MCF 10A (cell line): ENCODE results near the gene TIMM22. TPM values are rescaled to one million over a fixed set of nuclear protein-coding genes. Genes with fewer than 3 reads are reported as not detected.
"Not testable (repeated sequence)": the region's sequence is repeated elsewhere in the genome, so short reads cannot be mapped to it uniquely, and the experiment has no call there.

Source experiments
- BruUV-seq: library from RNA; stranded (reverse); fragments of 400-500 nt; replicated peaks from 2 replicates; lab custom pipeline; 2021; lab: Mats Ljungman, UMichigan
- CTCF ChIA-PET: fragments of 300-600 bp; sonication (Branson Sonifier 250); formaldehyde crosslinking; extraction: SDS; loops from one replicate; lab custom pipeline; 2021; ENCODE audit warnings: antibody characterized with exemption, inconsistent platforms; lab: Yijun Ruan, JAX
- POLR2A ChIA-PET: fragments of 300-600, 350-650 bp; sonication (Branson Sonifier 250); formaldehyde crosslinking; extraction: SDS; loops from one replicate; lab custom pipeline; 2020; ENCODE audit warnings: antibody characterized with exemption, inconsistent platforms; lab: Yijun Ruan, JAX
- DNase-seq: peaks from one replicate; pipeline ENCODE4 v3.0.0-alpha.2; 2018; ENCODE audit not compliant: unreplicated experiment
- H3K27ac Mint-ChIP-seq: one replicate; pipeline ENCODE4 v1.8.0; 2022; ENCODE audit warnings: mild to moderate bottlenecking, low read depth, mixed read lengths; ENCODE audit not compliant: unreplicated experiment
- H3K27me3 Mint-ChIP-seq: one replicate; pipeline ENCODE4 v1.8.0; 2022; ENCODE audit warnings: mixed read lengths; ENCODE audit not compliant: insufficient read depth, unreplicated experiment
- H3K36me3 Mint-ChIP-seq: one replicate; pipeline ENCODE4 v1.8.0; 2022; ENCODE audit warnings: mild to moderate bottlenecking, moderate library complexity, mixed read lengths; ENCODE audit not compliant: insufficient read depth, unreplicated experiment
- H3K4me1 Mint-ChIP-seq: one replicate; pipeline ENCODE4 v1.8.0; 2022; ENCODE audit warnings: mixed read lengths; ENCODE audit not compliant: insufficient read depth, unreplicated experiment
- H3K4me3 Mint-ChIP-seq: one replicate; pipeline ENCODE4 v1.8.0; 2022; ENCODE audit warnings: mild to moderate bottlenecking, moderate library complexity, mixed read lengths; ENCODE audit not compliant: unreplicated experiment
- H3K9me3 Mint-ChIP-seq: one replicate; pipeline ENCODE4 v1.8.0; 2022; ENCODE audit warnings: mixed read lengths; ENCODE audit not compliant: unreplicated experiment
- intact Hi-C: fragments of 100-400 bp; cut with micrococcal nuclease; formaldehyde crosslinking; loops from 2 replicates; pipeline ENCODE4 v1.14.1; 2022
- total RNA-seq: library from RNA; stranded (reverse); gene quantifications from 2 replicates; pipeline ENCODE4 v1.2.3, GENCODE V29; 2022
- TF ChIP-seq, protein P1 (sequence below): fragments of 200-600 bp; IDR thresholded peaks from one replicate; pipeline ENCODE4 v1.8.0; 2022; ENCODE audit warnings: antibody characterized with exemption, mild to moderate bottlenecking; ENCODE audit not compliant: unreplicated experiment

TIMM22 gene
- total RNA-seq, 1 experiment from 2014 or later: 16.6 TPM

DNA sequence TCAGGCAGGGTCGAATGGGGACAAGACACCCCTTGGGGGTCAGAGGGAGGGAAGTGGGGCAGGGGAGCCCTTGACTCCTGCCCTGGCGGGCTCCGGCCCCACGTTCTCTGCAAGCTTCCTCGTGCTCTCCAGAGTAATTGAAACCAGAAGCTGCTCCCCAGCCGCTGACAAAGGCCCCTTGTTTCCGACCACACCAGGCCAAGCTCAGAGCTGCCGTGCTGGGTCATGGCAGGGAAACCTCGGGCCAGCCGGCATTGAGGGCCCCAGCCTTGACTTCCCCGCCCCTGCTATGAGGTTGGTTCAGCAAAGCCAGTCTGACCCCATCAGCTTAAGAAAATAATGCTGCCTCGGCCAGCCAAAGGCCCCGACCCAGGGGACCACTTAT, 43.3 kb downstream of the TIMM22 start:
- Mint-ChIP-seq H3K4me1 (no peaks in the 10 kb centered on the region), H3K27ac (no peak overlapping the region), H3K4me3 (no peak overlapping the region), H3K27me3 (no peaks in the 10 kb centered on the region), H3K9me3 (peaks cover 6% of the 10 kb centered on the region), H3K36me3 (peaks cover 10% of the 10 kb centered on the region)
- TF ChIP-seq, protein P1, sequence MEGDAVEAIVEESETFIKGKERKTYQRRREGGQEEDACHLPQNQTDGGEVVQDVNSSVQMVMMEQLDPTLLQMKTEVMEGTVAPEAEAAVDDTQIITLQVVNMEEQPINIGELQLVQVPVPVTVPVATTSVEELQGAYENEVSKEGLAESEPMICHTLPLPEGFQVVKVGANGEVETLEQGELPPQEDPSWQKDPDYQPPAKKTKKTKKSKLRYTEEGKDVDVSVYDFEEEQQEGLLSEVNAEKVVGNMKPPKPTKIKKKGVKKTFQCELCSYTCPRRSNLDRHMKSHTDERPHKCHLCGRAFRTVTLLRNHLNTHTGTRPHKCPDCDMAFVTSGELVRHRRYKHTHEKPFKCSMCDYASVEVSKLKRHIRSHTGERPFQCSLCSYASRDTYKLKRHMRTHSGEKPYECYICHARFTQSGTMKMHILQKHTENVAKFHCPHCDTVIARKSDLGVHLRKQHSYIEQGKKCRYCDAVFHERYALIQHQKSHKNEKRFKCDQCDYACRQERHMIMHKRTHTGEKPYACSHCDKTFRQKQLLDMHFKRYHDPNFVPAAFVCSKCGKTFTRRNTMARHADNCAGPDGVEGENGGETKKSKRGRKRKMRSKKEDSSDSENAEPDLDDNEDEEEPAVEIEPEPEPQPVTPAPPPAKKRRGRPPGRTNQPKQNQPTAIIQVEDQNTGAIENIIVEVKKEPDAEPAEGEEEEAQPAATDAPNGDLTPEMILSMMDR: no peak
- ChIA-PET POLR2A (no interaction called here), CTCF (interaction anchor here (0.7 kb wide), 1 partner anchor 59 kb away, joined by 3 read pairs; no protein-coding TSS in a partner anchor)
- no peak for DNase-seq
- intact Hi-C loops: no loop called here
- BruUV-seq: no TSS peak

DNA sequence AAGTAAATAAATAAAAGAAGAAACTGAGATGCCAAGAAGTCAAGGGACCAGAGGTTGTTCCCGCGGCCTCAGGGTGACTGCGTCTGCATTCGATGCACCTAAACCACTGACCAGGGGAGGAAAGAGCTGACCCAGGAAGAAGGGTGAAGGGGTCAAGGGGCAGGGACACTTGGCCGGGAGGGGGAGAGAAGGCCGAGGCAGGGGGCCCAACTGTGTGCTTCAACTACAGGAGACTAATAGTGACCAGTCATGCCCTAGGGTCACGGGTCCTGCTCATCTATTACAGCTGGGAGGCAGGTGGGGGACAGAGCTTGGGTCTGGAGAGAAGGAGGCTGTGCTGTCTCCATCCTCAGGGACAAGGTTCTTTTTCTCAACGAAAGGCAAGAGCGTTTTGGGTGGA, 44.8 kb downstream of the TIMM22 start:
- H3K9me3 Mint-ChIP-seq: peaks cover 6% of the 10 kb centered on the region
- TF ChIP-seq, protein P1: no peak
- no TSS peak for BruUV-seq
- no peak overlapping the region for H3K27ac Mint-ChIP-seq
- ChIA-PET POLR2A (no interaction called here), CTCF (interaction anchor here (4.1 kb wide), 1 partner anchor 14 kb away, joined by 28 read pairs; no protein-coding TSS in a partner anchor)
- intact Hi-C loops: no loop called here
- peaks cover 10% of the 10 kb centered on the region for H3K36me3 Mint-ChIP-seq
- no peaks in the 10 kb centered on the region for H3K27me3 Mint-ChIP-seq
- no peak overlapping the region for H3K4me3 Mint-ChIP-seq
- no peak for DNase-seq
- no peaks in the 10 kb centered on the region for H3K4me1 Mint-ChIP-seq

DNA sequence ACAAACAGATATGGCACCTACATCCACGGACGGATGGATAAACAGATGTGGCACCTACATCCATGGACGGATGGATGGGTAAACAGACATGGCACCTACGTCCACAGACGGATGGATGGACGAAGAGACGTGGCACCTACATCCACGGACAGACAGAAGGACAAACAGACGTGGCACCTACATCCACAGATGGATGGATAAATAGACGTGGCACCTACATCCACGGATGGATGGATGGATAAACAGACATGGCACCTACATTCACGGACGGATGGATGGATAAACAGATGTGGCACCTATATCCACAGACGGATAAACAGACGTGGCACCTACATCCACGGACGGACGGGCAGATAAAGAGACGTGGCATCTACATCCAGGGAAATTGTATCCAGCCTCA, 45.6 kb downstream of the TIMM22 start:
- H3K9me3 Mint-ChIP-seq: peaks cover 6% of the 10 kb centered on the region
- no peak overlapping the region for H3K27ac Mint-ChIP-seq
- TF ChIP-seq, protein P1: no peak
- no peaks in the 10 kb centered on the region for H3K4me1 Mint-ChIP-seq
- intact Hi-C loops: no loop called here
- CTCF ChIA-PET: interaction anchor here (4.1 kb wide), 1 partner anchor 14 kb away, joined by 28 read pairs; no protein-coding TSS in a partner anchor
- no peak overlapping the region for H3K4me3 Mint-ChIP-seq
- H3K36me3 Mint-ChIP-seq: peaks cover 15% of the 10 kb centered on the region
- POLR2A ChIA-PET: no interaction called here
- DNase-seq: no peak
- BruUV-seq: no TSS peak
- no peaks in the 10 kb centered on the region for H3K27me3 Mint-ChIP-seq

DNA sequence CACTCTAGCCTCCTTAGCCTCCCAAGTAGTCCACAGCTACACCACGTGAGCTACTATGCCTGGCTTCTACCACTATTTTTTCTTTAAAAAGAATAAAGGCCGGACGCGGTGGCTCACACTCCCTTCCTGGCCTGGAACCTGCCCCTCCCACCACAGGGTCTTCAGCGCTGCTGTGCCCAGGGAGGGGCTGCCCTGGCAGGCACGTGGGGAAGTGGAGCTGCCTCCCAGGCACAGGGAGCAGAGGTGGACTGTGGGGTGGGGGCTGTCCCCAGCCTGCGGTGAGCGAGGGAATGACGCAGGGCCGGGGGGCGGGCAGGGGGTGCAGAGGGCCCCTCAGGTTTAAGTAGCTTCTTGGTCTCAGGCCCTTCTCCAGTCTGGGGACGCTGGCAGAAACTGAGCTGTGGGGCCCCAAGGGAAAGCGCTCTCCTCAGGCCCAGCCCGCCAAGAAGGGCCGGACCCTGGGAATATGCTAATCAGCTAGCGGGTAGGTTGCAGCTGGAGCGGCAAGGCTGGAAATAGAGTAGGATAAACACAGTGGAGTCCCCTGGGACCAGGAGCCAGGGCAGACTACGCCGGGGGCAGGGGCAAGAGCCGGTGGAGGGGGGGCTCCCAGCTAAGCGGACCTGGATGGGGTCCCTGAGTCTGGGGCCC, 46.8 kb downstream of the TIMM22 start:
- POLR2A ChIA-PET: interaction anchor here (0.6 to 0.7 kb wide), 2 partner anchors 61 to 473 kb away, joined by 3 read pairs; partner anchors contain the start of gene INPP5K
- DNase-seq: no peak
- TF ChIP-seq, protein P1: no peak
- no peak overlapping the region for H3K4me3 Mint-ChIP-seq
- H3K36me3 Mint-ChIP-seq: peaks cover 14% of the 10 kb centered on the region
- no peak overlapping the region for H3K27ac Mint-ChIP-seq
- intact Hi-C loops: no loop called here
- CTCF ChIA-PET: interaction anchor here (0.6 to 4.1 kb wide), 5 partner anchors 10 to 394 kb away, joined by 3 to 28 read pairs (median 3); no protein-coding TSS in a partner anchor
- H3K4me1 Mint-ChIP-seq: no peaks in the 10 kb centered on the region
- no peaks in the 10 kb centered on the region for H3K27me3 Mint-ChIP-seq
- peaks cover 6% of the 10 kb centered on the region for H3K9me3 Mint-ChIP-seq
- BruUV-seq: no TSS peak

DNA sequence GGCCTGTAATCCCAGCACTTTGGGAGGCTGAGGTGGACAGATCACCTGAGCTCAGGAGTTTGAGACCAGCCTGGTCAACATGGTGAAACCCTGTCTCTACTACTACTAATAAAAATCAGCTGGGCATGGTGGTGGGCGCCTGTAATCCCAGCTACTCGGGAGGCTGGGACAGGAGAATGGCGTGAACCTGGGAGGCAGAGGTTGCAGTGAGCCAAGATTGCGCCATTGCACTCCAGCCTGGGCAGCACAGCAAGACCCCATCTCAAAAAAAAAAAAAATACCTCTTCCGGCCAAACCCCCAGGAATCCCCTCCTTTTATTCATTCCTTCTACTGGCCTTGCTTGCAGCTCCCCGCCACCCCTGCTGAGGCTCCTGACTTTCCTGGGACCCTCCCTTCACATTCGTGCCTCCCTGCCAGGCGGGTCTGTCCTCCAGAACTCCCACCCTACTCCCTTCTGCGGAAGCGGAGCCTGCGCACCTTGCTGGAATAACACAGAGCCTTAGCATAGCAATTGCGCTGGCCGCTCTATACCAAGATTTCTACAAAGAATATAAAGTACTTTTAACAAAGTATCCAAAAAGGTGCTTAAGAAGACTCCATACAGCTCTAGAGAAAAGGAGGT, 47.6 kb downstream of the TIMM22 start:
- BruUV-seq, DNase-seq, H3K4me3 Mint-ChIP-seq, intact Hi-C loops, H3K9me3 Mint-ChIP-seq, H3K27me3 Mint-ChIP-seq, H3K4me1 Mint-ChIP-seq, H3K27ac Mint-ChIP-seq: not testable (repeated sequence)
- CTCF ChIA-PET: interaction anchor here (0.7 to 4.1 kb wide), 3 partner anchors 12 to 143 kb away, joined by 3 to 28 read pairs (median 3); no protein-coding TSS in a partner anchor
- POLR2A ChIA-PET: interaction anchor here (0.6 to 0.7 kb wide), 2 partner anchors 60 to 472 kb away, joined by 3 read pairs; partner anchors contain the start of gene INPP5K
- H3K36me3 Mint-ChIP-seq: peaks cover 11% of the 10 kb centered on the region
